Transverse colon (tissue), 3 donors: ENCODE measurements around the gene RER1.

Experiments
- CTCF ChIP-seq, 5 experiments: fragments of 200-600 bp in 3 of 5; fragments of 450-650 bp in 2 of 5; sonication (generic) in 3 of 5; IDR thresholded peaks; 1 replicate in 2 of 5; 2 replicates in 3 of 5; pipeline ENCODE4 v1.5.1; 2016 to 2017; ENCODE audit warnings: antibody characterized with exemption in 5 of 5, inconsistent platforms in 3 of 5, mild to moderate bottlenecking in 2 of 5, moderate library complexity in 1 of 5
- POLR2A ChIP-seq: fragments of 450-650 bp; IDR thresholded peaks from one replicate; pipeline ENCODE4 v1.6.1; 2016; ENCODE audit warnings: antibody characterized with exemption, mild to moderate bottlenecking, moderate library complexity

GRCh38 chr1:2446394-2446793 is 54.8 kb downstream of the RER1 start:
- TF ChIP-seq CTCF (IDR thresholded peaks at IDR 0.05) (no peak), POLR2A (no peak)
